Astrocyte (in vitro differentiated cells and primary cell): ENCODE data around the gene HSF2BP. TPM values are rescaled to one million over a fixed set of nuclear protein-coding genes. Genes with fewer than 3 reads are reported as not detected.
"Not testable (repeated sequence)": the region's sequence is repeated elsewhere in the genome, so short reads cannot be mapped to it uniquely, and the experiment has no call there.

Source experiments
- DNase-seq: peaks from one replicate; pipeline ENCODE4 v3.0.0-alpha.2; 2010; ENCODE audit warnings: low read depth
- FAIRE-seq: peaks from 2 replicates; lab custom pipeline; 2011; peaks lifted over from hg19 to GRCh38; lab: Jason Lieb, UNC
- H2AFZ ChIP-seq: 2 replicates; pipeline ENCODE4 v1.6.0; 2012; ENCODE audit warnings: low read depth, low read length, inconsistent platforms
- H3K27ac ChIP-seq: 2 replicates; pipeline ENCODE4 v1.5.1; 2011; ENCODE audit warnings: low read depth, low read length, inconsistent platforms
- H3K27me3 ChIP-seq: 2 replicates; pipeline ENCODE4 v1.6.0; 2011; ENCODE audit warnings: low read length, inconsistent platforms; ENCODE audit not compliant: insufficient read depth
- H3K36me3 ChIP-seq: 2 replicates; pipeline ENCODE4 v1.5.1; 2011; ENCODE audit warnings: low read length, inconsistent platforms; ENCODE audit not compliant: insufficient read depth
- H3K4me1 ChIP-seq: 2 replicates; pipeline ENCODE4 v1.5.1; 2011; ENCODE audit warnings: low read length, inconsistent platforms; ENCODE audit not compliant: insufficient read depth
- H3K4me2 ChIP-seq: 2 replicates; pipeline ENCODE4 v1.6.0; 2012; ENCODE audit warnings: low read length, inconsistent platforms
- H3K4me3 ChIP-seq: 2 replicates; pipeline ENCODE4 v1.5.1; 2011; ENCODE audit warnings: low read depth, mild to moderate bottlenecking, low read length, inconsistent platforms; ENCODE audit not compliant: insufficient read depth
- H3K79me2 ChIP-seq: 2 replicates; pipeline ENCODE4 v1.6.0; 2012; ENCODE audit warnings: mild to moderate bottlenecking, low read length, inconsistent platforms; ENCODE audit not compliant: insufficient read depth
- H3K9ac ChIP-seq: 2 replicates; pipeline ENCODE4 v1.6.0; 2012; ENCODE audit warnings: mild to moderate bottlenecking, low read length, inconsistent platforms
- H3K9me3 ChIP-seq: 2 replicates; pipeline ENCODE4 v1.5.1; 2012; ENCODE audit warnings: low read depth, mild to moderate bottlenecking, low read length, inconsistent platforms; ENCODE audit not compliant: insufficient read depth
- H4K20me1 ChIP-seq: 2 replicates; pipeline ENCODE4 v1.6.0; 2012; ENCODE audit warnings: low read length, inconsistent platforms; ENCODE audit not compliant: insufficient read depth
- H3K27ac Mint-ChIP-seq: one replicate; pipeline ENCODE4 v1.8.0; 2021; ENCODE audit warnings: mild to moderate bottlenecking, mixed read lengths; ENCODE audit not compliant: unreplicated experiment
- H3K27me3 Mint-ChIP-seq: one replicate; pipeline ENCODE4 v1.8.0; 2021; ENCODE audit warnings: low read depth, mixed read lengths; ENCODE audit not compliant: unreplicated experiment
- H3K36me3 Mint-ChIP-seq: one replicate; pipeline ENCODE4 v1.8.0; 2021; ENCODE audit warnings: low read depth, mixed read lengths; ENCODE audit not compliant: unreplicated experiment
- H3K4me1 Mint-ChIP-seq: one replicate; pipeline ENCODE4 v1.8.0; 2021; ENCODE audit warnings: low read depth, mixed read lengths; ENCODE audit not compliant: unreplicated experiment
- H3K4me3 Mint-ChIP-seq: one replicate; pipeline ENCODE4 v1.8.0; 2021; ENCODE audit warnings: mild to moderate bottlenecking, moderate library complexity, mixed read lengths; ENCODE audit not compliant: unreplicated experiment
- H3K9me3 Mint-ChIP-seq: one replicate; pipeline ENCODE4 v1.8.0; 2021; ENCODE audit warnings: mild to moderate bottlenecking, mixed read lengths; ENCODE audit not compliant: unreplicated experiment
- EZH2 ChIP-seq: IDR thresholded peaks from 2 replicates; pipeline ENCODE4 v1.6.1; 2012; ENCODE audit warnings: mild to moderate bottlenecking, low read length, inconsistent platforms; ENCODE audit not compliant: insufficient read depth
- total RNA-seq: library from RNA; stranded (reverse); gene quantifications from 2 replicates; pipeline ENCODE4 v1.2.1, GENCODE V29; 2021
- TF ChIP-seq, protein P1 (sequence below): IDR thresholded peaks from 2 replicates; pipeline ENCODE4 v1.5.1; 2011; ENCODE audit warnings: low read depth, mild to moderate bottlenecking, inconsistent platforms, low read length, moderate library complexity; ENCODE audit not compliant: insufficient read depth

Gene HSF2BP
- total RNA-seq, 1 donor from 2014 or later, result 3.2 TPM

DNA sequence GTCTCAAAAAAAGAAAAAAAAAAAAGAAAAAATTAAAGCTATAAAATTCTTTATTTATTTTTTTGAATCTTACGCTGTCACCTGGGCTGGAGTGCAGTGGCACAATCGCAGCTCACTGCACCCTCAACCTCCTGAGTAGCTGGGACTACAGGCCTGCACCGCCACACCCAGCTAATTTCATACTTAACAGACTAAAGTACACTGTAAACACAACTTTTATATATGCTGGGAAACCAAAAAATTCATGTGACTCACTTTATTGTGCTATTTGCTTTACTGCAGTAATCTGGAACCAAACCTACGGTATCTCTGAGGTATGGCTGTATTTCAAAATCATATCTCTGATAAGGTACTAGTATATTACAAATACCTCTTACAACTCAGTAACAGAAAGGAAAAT lies 40.3 kb downstream of the HSF2BP start:
- Histone ChIP-seq H3K4me2 (no peak overlapping the region), H2AFZ (no peak overlapping the region), H3K9me3 (no peaks in the 10 kb centered on the region), H3K36me3 (no peaks in the 10 kb centered on the region), H3K4me1 (no peaks in the 10 kb centered on the region), H3K9ac (no peak overlapping the region), H3K27me3 (no peaks in the 10 kb centered on the region), H4K20me1 (no peaks in the 10 kb centered on the region), H3K27ac (no peak overlapping the region), H3K79me2 (no peaks in the 10 kb centered on the region), H3K4me3 (no peak overlapping the region)
- Mint-ChIP-seq H3K4me1 (peaks cover 5% of the 10 kb centered on the region), H3K36me3 (peaks cover 15% of the 10 kb centered on the region), H3K27me3 (no peaks in the 10 kb centered on the region), H3K27ac (no peak overlapping the region), H3K9me3 (peaks cover 22% of the 10 kb centered on the region), H3K4me3 (no peak overlapping the region)
- TF ChIP-seq, protein P1, sequence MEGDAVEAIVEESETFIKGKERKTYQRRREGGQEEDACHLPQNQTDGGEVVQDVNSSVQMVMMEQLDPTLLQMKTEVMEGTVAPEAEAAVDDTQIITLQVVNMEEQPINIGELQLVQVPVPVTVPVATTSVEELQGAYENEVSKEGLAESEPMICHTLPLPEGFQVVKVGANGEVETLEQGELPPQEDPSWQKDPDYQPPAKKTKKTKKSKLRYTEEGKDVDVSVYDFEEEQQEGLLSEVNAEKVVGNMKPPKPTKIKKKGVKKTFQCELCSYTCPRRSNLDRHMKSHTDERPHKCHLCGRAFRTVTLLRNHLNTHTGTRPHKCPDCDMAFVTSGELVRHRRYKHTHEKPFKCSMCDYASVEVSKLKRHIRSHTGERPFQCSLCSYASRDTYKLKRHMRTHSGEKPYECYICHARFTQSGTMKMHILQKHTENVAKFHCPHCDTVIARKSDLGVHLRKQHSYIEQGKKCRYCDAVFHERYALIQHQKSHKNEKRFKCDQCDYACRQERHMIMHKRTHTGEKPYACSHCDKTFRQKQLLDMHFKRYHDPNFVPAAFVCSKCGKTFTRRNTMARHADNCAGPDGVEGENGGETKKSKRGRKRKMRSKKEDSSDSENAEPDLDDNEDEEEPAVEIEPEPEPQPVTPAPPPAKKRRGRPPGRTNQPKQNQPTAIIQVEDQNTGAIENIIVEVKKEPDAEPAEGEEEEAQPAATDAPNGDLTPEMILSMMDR, result no peak
- no peak for TF ChIP-seq EZH2
- DNase-seq (no peak), FAIRE-seq (no peak)

DNA sequence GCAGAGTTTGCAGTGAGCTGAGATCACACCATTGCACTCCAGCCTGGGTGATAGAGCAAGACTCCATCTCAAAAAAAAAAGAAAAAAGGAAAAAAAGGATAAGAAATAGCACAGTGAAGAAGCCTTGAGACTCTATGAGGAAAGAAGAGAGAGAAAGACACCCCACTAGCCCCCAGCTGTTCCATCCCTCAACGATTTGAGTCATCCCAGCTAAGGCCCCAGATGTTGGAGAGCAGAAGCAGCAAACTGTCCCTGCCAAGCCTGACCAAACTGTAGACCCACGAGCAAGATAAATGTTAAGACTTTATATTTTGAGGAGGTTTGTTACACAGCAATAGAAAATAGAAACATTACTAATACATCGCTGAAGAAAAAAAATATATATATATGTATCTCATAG lies 42.4 kb downstream of the HSF2BP start:
- not testable (repeated sequence) for H3K36me3 ChIP-seq, H3K4me2 ChIP-seq, H3K9ac ChIP-seq, H3K79me2 ChIP-seq, DNase-seq, H3K27ac ChIP-seq, H3K4me3 Mint-ChIP-seq, H3K27me3 ChIP-seq, H3K27me3 Mint-ChIP-seq, H3K9me3 ChIP-seq, H3K4me1 ChIP-seq, H3K27ac Mint-ChIP-seq, FAIRE-seq, H3K4me3 ChIP-seq, H4K20me1 ChIP-seq, H2AFZ ChIP-seq
- H3K9me3 Mint-ChIP-seq, result peaks cover 17% of the 10 kb centered on the region
- H3K36me3 Mint-ChIP-seq, result peaks cover 15% of the 10 kb centered on the region
- peaks cover 19% of the 10 kb centered on the region for H3K4me1 Mint-ChIP-seq

DNA sequence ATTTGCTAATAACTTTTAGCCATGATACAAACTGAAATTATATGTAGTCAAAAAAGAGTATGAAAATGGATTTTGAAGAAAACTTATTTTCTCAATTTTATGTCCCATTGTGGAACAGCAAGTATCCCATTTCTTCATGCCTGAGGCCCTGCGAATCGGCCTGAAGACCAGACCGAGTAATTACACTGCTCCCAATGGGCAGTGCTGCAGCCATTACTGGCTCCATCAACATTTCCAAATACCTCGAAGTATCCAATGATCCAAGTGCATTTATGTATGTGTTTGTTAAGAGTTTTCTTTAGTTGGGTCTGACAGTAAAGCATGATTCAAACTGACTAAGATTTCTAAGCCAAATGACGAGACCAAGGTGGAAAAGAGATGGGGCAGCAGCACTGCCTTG lies 44.4 kb downstream of the HSF2BP start:
- H3K4me1 ChIP-seq, result peaks cover 8% of the 10 kb centered on the region
- no peaks in the 10 kb centered on the region for H3K27me3 ChIP-seq
- no peaks in the 10 kb centered on the region for H3K79me2 ChIP-seq
- no peaks in the 10 kb centered on the region for H3K9me3 ChIP-seq
- Mint-ChIP-seq H3K36me3 (peaks cover 4% of the 10 kb centered on the region), H3K4me1 (peaks cover 27% of the 10 kb centered on the region), H3K9me3 (peaks cover 4% of the 10 kb centered on the region), H3K4me3 (no peak overlapping the region), H3K27me3 (no peaks in the 10 kb centered on the region), H3K27ac (no peak overlapping the region)
- FAIRE-seq (no peak), DNase-seq (no peak)
- H3K4me2 ChIP-seq, result no peak overlapping the region
- no peak overlapping the region for H3K9ac ChIP-seq
- no peaks in the 10 kb centered on the region for H4K20me1 ChIP-seq
- H3K36me3 ChIP-seq, result no peaks in the 10 kb centered on the region
- H3K27ac ChIP-seq, result no peak overlapping the region
- H3K4me3 ChIP-seq, result no peak overlapping the region
- no peak overlapping the region for H2AFZ ChIP-seq
- no peak for TF ChIP-seq EZH2
- TF ChIP-seq, protein P1, result no peak
